Right kidney (tissue), 1 donor: Measurements from ENCODE around the gene PDS5B.
"Not testable (repeated sequence)": the region's sequence is repeated elsewhere in the genome, so short reads cannot be mapped to it uniquely, and the experiment has no call there.

ENCODE experiments used
- DNase-seq: peaks from one replicate; pipeline ENCODE4 v3.0.0-alpha.2; 2016

Gene PDS5B

GRCh38 chr13:32723987-32724386 is 137.7 kb downstream of the PDS5B start:
- DNase-seq, result no peak

- no peak for DNase-seq
These were observed 140.3 kb downstream of the PDS5B start for GRCh38 chr13:32726374-32727037.

DNA sequence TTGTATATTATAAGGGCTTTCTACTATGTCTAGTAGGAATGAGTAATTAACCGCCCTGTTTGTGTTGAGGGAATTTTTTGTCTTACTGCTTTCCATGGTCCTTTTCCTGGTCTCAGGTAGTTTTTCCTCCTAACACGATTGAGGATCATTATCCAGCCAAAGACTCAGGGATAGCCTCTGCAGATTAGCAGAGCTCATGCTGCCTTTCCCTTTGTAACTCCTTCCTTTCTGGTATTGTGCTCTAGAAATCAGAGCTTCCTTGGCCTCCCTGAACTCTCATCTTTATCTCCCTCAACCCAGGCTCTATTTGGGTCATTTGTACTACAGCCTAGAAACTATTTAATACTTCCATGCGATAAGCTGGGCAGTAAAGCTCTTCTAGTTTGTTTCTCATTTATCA is 142.1 kb downstream of the PDS5B start:
- no peak for DNase-seq

DNA sequence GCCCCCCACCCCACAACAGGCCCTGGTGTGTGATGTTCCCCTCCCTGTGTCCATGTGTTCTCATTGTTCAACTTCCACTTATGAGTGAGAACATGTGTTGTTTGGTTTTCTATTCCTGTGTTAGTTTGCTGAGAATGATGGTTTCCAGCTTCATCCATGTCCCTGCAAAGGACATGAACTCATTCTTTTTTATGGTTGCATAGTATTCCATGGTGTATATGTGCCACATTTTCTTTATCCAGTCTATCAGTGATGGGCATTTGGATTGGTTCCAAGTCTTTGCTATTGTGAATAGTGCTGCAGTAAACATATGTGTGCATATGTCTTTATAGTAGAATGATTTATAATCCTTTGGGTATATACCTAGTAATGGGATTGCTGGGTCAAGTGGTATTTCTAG is 142.8 kb downstream of the PDS5B start:
- DNase-seq, result not testable (repeated sequence)

- no peak for DNase-seq
These were observed 144.8 kb downstream of the PDS5B start for GRCh38 chr13:32731074-32731473.

DNA sequence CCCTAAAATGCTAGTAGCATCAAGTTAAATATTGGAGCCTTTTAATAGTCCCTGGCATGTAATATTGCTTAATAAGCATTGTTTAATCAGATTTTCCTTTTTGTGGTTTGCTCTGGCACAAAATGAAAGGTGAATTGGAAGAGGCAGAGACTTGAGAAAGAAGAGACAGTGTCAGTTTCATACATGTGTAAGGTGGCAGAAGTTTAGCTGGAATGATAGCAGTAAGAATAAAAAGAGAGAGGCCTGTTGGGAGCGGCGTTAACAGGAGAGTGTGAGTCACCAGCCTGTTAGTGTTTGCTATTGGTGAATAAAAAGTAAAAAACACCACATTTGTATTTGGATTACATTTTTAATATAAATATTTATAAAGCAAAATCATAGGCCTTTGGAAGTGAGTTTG is 145.3 kb downstream of the PDS5B start:
- DNase-seq, result no peak

DNA sequence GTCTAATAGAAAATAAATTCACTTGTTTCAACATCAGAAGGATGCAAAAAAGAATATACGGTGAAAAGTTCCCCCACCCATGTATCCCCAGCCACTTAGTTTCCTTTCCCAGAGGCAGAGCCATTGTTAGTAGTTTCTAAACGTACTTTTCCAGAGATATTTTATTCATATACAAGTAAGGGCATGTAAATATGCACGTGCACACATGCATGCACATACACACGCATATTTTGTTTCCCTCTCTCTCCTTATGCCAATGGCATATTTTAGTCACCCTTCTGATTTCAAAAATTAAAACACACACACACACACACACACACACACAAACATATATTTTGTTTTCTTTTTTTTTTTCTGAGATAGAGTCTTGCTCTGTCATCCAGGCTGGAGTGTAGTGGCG is 147.4 kb downstream of the PDS5B start:
- no peak for DNase-seq

- DNase-seq, result no peak
These were observed 148.3 kb downstream of the PDS5B start for GRCh38 chr13:32734511-32734910.

- DNase-seq, result no peak
These were observed 149.6 kb downstream of the PDS5B start for GRCh38 chr13:32735859-32736258.

DNA sequence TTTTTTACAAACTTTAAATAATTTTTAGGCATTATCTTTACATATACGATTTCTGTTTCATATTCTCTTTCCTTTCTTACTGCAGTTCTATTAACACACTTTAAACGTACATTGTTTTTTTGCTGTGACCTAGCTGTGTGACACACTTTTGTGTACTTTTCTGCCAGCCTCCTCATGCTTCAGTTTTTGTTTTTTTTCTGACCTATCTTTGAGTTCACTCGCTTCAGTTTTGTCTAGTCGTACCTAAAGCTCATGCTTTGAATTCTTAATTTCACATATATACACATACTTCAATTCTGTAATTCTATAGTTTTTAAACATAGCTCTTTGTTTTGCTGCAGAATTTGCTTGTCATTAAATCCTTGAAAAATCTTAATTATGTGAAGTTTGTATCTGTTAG is 150.4 kb downstream of the PDS5B start:
- no peak for DNase-seq

DNA sequence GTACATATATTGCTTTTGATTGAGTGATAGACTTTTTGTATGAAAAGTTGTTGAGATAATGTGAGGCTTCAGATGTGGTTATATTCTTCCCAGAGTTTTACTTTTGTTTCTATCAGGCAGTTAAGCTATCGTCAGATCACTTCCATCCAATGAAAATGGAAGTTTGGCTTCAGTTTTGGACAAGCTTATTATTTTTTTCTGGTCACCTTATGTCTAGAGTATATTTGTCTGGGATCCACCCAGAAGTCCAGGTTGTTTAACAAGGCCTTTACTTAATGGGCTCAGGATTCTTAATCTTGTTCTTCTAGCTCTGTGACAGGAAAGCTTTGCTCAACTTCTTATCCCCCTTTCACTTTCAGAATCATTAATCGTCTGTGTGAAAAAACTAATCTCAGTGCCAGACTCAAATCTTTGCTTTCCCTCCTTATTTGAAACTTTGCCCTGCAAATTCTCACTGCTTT is 150.9 kb downstream of the PDS5B start:
- DNase-seq, result no peak

GRCh38 chr13:32737679-32738078 is 151.4 kb downstream of the PDS5B start:
- DNase-seq, result no peak

DNA sequence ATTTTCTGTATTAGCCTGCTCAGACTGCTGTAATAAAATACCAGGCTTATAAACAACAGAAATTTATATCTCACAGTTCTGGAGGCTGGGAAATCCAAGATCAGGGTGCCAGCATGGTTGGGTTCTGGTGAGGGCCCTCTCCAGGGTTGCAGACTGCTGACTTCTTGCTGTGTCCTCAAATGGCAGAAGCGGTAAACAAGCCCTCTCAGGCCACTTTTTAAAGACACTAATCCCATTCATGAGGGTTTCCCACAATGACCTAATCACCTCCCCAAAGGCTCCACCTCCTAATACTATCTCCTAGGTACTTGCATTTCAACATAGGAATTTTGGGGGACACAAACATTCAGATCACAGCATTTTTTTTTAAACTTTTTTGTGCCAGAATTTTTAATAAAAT is 159.3 kb downstream of the PDS5B start:
- DNase-seq, result no peak

GRCh38 chr13:32746474-32746873 is 160.2 kb downstream of the PDS5B start:
- no peak for DNase-seq

- DNase-seq, result no peak
These were observed 162.1 kb downstream of the PDS5B start for GRCh38 chr13:32748305-32748704.

DNA sequence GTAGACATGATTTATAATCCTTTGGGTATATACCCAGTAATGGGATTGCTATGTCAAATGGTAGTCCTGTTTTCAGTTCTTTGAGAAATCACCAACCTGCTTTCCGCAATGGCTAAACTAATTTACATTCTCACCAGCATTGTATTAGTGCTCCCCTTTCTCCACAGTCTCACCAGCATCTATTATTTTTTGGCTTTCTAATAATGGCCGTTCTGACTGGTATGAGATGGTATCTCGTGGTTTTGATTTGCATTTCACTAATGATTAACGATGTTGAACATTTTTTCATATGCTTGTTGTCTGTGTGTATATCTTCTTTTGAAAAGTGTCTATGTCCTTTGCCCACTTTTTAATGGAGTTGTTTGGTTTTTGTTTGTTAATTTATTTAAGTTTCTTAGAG is 165.1 kb downstream of the PDS5B start:
- DNase-seq, result no peak

DNA sequence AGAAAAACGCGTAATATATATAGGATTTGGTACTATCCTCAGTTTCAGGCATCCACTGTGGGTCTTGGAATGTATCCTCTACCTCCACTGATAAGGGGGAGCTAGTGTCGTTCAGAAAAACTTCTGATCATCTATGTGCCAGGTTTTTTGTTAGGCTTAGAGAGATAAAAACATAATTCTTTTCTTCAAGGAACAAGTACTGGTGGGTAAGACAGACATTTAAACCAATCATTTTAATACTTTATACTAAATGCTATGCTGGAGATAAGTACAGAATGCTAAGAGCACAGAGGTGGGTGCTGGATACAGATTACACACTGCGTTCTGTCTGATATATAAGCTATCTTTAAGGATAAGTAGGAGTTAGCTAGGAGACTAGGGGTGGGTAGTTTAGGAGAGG is 166.1 kb downstream of the PDS5B start:
- DNase-seq, result no peak

- no peak for DNase-seq
These were observed 166.8 kb downstream of the PDS5B start for GRCh38 chr13:32752997-32753606.

DNA sequence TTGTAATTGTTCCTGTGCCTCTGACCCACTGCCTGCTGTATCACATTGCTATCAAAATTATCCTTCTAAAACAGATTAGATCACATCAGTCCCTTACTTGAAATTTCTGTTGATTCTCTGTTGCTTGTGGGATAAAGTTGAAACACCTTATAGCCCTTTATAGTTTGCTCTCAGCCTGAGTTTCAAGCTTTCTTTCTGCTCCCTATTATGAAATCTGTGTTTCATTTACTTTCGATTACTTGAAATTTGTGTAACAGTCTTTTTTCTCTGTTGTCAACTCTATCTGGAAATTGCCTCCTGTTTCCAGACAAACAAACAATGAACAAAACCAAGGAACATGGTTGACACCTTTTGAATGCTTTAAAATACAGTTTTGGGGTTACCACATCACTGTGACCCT is 167.9 kb downstream of the PDS5B start:
- DNase-seq, result no peak

DNA sequence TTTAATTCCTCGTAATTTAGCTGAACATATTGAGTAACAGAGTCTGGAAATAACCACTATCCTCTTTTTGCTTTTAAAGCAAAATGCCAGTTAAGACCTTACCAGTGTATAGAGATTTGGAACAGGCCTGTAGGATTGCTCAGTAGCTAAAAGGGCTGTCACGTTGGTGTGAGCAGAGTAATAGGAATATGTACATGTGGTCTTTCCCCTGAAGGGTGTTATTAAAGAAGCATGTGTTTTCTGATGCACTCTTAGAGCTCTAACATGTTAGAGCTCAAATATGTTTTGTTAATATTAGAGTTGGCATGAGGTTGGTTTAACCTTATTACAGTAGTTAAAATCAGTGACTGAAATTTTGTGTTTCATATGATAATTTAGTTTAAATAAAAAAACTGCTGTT is 172.9 kb downstream of the PDS5B start:
- DNase-seq, result no peak

- DNase-seq, result no peak
These were observed 175.2 kb downstream of the PDS5B start for GRCh38 chr13:32761472-32761871.

DNA sequence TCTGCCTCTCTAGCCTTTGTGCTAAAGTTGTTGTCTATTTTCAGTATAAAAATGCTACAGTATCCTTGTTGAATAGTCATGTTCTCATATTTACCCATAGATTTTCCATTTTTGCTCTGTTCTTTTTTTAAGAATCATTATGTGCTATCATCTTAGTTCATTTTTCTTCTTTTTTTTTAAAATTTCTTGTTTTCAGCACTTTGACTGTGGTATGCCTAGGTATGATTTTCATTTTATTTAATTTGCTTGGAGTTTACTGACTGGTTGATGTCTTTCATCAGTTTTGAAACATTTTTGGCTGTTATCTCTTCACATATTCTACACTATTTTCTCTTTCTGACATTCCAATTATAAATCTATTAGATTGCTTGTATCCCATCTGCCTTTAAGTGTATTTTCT is 192.9 kb downstream of the PDS5B start:
- no peak for DNase-seq

GRCh38 chr13:32781906-32782305 is 195.7 kb downstream of the PDS5B start:
- no peak for DNase-seq

DNA sequence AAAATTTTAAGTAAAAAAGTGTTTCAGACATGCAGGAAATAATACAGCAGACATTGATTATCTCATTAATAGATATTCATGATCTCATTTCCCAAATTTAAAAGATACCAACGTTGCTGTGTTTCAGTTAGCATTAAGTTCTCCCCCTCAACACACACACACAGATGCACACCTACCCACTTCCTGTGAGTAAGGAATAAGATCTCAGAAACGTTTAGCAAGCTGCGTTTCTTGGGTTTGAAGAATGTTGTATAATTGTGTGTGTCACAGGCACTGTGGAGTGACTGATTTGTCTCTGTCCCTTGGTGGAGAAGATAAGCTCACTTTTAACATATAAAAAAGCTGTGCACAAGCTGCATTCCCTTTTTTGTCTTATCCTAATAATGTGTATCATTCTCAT is 196.8 kb downstream of the PDS5B start:
- DNase-seq, result no peak

- DNase-seq, result no peak
These were observed 204.5 kb downstream of the PDS5B start for GRCh38 chr13:32790731-32791130.
